SK-N-SH treated with all-trans-retinoic acid at 6 μM for 48 hours (cell line): Measurements from ENCODE around the gene FOXN3.

Experiments
- CSDC2 ChIP-seq: fragments of 250-450 bp; sonication (Bioruptor Pico); IDR thresholded peaks from 2 replicates; pipeline ENCODE4 v1.5.0; 2020; ENCODE audit warnings: mild to moderate bottlenecking, moderate library complexity
- OSR1 ChIP-seq: fragments of 250-450 bp; sonication (Bioruptor Pico); IDR thresholded peaks from 2 replicates; pipeline ENCODE4 v1.8.0; 2022; ENCODE audit warnings: moderate library complexity, mild to moderate bottlenecking, inconsistent platforms
- TCF4 ChIP-seq: fragments of 250-450 bp; sonication (Bioruptor Pico); IDR thresholded peaks from 2 replicates; pipeline ENCODE4 v1.8.0; 2021; ENCODE audit warnings: mild to moderate bottlenecking, moderate library complexity, borderline replicate concordance
- TF ChIP-seq, protein P1 (sequence below): fragments of 250-450 bp; sonication (Bioruptor Pico); IDR thresholded peaks from 2 replicates; pipeline ENCODE4 v1.8.0; 2020; ENCODE audit warnings: mild to moderate bottlenecking, moderate library complexity, borderline replicate concordance
- TF ChIP-seq, protein P2 (sequence below): fragments of 250-450 bp; sonication (Bioruptor Pico); IDR thresholded peaks from 2 replicates; pipeline ENCODE4 v1.5.1; 2021; ENCODE audit warnings: mild to moderate bottlenecking, moderate library complexity

DNA sequence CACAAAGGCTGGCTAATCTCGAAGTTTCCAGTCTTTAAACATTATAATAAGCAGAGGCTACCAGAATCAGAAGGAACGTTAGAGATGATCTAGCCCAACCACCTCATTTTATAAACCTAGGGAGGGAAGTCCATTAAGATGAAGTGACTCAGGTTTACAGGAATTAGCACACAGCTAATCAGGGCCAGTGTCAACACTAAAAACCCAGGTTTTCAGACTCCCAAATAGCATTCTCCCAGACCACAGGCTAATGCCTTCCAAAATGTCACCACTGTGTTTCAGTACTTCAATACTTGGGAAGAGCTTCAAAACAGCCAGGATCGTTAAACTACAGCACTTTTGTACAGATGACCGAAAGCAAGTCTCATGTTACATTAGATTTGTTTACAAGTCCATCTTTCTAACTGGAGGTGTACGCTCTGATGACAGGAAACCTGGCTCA lies 89.2 kb downstream of the FOXN3 start:
- TF ChIP-seq CSDC2 = no peak
- no peak for TF ChIP-seq TCF4
- no peak for TF ChIP-seq OSR1 (CRISPR knock-in tag)
- TF ChIP-seq, protein P1, sequence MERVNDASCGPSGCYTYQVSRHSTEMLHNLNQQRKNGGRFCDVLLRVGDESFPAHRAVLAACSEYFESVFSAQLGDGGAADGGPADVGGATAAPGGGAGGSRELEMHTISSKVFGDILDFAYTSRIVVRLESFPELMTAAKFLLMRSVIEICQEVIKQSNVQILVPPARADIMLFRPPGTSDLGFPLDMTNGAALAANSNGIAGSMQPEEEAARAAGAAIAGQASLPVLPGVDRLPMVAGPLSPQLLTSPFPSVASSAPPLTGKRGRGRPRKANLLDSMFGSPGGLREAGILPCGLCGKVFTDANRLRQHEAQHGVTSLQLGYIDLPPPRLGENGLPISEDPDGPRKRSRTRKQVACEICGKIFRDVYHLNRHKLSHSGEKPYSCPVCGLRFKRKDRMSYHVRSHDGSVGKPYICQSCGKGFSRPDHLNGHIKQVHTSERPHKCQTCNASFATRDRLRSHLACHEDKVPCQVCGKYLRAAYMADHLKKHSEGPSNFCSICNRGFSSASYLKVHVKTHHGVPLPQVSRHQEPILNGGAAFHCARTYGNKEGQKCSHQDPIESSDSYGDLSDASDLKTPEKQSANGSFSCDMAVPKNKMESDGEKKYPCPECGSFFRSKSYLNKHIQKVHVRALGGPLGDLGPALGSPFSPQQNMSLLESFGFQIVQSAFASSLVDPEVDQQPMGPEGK (CRISPR knock-in tag) = no peak
- TF ChIP-seq, protein P2, sequence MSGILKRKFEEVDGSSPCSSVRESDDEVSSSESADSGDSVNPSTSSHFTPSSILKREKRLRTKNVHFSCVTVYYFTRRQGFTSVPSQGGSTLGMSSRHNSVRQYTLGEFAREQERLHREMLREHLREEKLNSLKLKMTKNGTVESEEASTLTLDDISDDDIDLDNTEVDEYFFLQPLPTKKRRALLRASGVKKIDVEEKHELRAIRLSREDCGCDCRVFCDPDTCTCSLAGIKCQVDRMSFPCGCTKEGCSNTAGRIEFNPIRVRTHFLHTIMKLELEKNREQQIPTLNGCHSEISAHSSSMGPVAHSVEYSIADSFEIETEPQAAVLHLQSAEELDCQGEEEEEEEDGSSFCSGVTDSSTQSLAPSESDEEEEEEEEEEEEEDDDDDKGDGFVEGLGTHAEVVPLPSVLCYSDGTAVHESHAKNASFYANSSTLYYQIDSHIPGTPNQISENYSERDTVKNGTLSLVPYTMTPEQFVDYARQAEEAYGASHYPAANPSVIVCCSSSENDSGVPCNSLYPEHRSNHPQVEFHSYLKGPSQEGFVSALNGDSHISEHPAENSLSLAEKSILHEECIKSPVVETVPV = no peak
